HG02623 (cell line): ENCODE measurements around the gene PHF21A.
"Not testable (repeated sequence)": the region's sequence is repeated elsewhere in the genome, so short reads cannot be mapped to it uniquely, and the experiment has no call there.

Experiments used
- ATAC-seq: cut with Tn5 transposase; IDR thresholded peaks from one replicate; pipeline ENCODE4 v1.9.1; 2021; ENCODE audit warnings: moderate library complexity; ENCODE audit not compliant: unreplicated experiment

PHF21A gene

DNA sequence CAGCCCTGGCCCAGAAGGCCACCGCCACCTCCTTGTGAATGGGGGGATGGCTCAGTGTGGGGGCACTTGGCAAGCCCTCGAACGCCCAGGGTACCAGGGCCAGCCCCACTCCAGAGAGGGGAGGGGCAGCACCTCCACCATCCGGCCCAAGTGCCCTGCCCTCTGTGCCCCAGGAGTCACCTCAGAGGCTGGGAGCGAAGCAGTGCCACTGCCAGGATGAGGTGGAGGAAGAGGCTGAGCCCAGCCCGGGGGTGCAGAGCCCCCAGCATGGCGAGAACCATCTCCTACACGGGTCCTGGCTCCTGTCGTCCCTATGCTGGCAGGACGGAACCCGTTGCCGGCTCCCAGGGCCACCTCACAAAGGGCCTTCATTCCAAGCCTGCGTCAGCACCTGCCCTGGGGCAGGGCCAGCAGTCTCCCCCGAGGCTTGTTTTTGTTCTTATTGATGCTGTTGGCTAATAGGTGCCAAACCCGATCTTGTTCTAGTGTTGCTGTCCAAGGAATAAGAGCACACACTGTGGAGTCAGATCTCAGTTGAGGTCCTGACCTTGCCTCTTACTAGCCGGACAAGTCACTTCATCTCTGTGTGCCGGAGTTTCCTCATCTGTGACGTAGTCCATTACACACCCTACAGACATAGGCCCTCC lies 214.2 kb downstream of the PHF21A start, which contains the start of gene FREY1:
Gene FREY1 (minus strand): TSS at position 307 of the 647 bp plus-strand sequence. CDS start 26 bp downstream, at position 281.
- ATAC-seq = no peak

DNA sequence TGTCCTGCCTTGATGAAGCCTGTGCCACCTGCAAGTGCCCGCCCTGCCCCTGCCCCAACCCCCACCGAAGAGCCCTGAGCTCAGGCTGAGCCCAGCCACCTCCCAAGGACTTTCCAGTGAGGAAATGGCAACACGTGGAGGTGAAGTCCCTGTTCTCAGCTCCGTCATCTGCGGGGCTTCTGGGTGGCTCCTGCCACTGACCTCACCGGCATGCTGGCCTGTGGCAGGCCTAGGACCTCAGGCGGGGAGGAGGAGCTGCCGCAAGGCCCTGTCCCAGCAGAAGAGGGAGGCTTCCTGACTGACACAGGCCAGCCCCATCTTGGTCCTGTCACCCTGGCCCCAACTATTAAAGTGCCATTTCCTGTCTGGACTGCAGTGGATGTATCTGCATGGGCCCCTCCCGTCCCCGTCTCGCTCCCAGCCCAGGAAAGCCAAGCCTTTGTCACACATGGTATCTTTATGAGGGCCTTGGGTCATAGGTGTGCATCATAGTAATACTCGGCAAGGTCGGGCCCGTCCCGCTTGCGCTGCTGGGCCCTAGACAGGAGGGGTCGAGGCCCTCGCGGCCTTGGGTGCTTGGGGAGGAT lies 215.1 kb downstream of the PHF21A start:
- no peak for ATAC-seq

DNA sequence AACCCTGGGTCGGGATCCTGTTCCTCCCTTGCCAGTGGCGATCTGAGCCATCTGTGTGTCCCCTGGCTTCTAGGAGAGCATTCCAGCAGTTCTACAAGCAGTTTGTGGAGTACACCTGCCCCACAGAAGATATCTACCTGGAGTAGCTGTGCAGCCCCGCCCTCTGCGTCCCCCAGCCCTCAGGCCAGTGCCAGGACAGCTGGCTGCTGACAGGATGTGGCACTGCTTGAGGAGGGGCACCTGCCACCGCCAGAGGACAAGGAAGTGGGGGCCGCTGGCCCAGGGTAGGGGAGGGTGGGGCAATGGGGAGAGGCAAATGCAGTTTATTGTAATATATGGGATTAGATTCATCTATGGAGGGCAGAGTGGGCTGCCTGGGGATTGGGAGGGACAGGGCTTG lies 215.7 kb downstream of the PHF21A start:
- ATAC-seq = not testable (repeated sequence)

DNA sequence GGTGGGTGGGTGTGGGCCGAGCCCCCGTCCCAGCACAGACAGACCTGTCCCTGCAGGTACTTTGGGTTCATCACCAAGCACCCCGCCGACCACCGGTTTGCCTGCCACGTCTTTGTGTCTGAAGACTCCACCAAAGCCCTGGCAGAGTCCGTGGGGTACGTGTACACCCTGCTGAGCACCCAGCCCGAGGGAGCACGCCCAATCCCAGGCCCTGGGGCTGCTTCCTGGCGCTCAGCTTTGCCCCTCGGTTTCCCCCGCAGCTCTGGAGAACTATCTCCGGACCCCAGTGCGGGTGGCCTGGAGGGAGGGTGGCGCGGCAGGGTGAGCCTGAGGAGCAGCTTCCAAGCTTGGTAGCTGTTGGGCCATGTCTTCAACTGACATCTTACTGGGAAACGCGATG lies 216.2 kb downstream of the PHF21A start:
- ATAC-seq = no peak

DNA sequence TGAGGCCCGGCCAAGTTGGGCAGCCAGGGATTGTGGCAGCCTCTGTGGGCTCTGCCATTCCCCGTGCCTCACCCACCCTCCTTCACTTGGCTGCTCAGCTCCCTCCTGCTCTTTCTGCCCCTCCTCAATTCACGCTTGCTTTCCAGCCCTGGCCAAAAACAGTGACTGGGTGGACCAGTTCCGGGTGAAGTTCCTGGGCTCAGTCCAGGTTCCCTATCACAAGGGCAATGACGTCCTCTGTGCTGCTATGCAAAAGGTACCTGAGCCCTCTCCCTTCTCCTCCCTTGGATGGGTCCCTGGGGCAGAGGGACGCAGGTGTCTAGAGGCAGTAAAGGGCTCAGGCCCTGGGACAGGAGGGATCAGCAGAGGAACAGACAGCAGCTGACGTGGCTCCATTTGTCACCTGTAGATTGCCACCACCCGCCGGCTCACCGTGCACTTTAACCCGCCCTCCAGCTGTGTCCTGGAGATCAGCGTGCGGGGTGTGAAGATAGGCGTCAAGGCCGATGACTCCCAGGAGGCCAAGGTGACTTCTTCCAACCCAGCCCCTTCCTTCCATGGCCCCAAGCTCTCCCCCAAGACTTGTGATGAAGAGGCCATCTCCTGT lies 216.8 kb downstream of the PHF21A start:
- no peak for ATAC-seq

DNA sequence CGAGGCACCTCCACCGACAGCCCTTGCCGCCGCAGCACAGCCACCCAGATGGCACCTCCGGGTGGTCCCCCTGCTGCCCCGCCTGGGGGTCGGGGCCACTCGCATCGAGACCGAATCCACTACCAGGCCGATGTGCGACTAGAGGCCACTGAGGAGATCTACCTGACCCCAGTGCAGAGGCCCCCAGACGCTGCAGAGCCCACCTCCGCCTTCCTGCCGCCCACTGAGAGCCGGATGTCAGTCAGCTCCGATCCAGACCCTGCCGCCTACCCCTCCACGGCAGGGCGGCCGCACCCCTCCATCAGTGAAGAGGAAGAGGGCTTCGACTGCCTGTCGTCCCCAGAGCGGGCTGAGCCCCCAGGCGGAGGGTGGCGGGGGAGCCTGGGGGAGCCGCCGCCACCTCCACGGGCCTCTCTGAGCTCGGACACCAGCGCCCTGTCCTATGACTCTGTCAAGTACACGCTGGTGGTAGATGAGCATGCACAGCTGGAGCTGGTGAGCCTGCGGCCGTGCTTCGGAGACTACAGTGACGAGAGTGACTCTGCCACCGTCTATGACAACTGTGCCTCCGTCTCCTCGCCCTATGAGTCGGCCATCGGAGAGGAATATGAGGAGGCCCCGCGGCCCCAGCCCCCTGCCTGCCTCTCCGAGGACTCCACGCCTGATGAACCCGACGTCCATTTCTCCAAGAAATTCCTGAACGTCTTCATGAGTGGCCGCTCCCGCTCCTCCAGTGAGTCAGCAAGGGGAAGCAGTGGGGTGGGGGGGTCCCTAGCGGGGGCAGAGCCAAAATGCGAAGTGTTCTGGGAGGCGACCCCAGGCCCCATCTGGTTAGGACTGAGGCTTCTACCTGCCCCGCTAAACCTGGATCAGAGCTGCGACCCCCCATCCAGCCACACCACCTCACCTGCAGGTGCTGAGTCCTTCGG lies 218.5 kb downstream of the PHF21A start:
- ATAC-seq = no peak

DNA sequence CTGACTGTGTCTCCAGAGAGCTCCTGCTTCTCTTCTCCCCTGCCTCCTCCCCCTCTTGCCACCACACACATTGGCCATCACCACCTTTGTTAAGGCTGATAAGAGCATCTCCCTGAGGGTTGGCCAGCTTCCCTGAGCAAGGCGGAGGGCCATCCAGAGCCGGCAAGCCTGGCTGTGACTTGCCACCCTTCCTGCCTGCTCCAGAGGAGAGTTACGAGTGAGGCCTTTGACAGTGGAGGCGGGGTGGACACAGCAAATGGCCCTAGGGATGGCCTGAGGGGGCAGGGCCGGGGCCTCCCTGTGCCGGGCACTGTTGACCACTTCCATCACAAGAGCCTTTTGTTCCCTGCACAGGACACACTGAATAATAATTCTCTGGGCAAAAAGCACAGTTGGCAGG lies 219.6 kb downstream of the PHF21A start:
- no peak for ATAC-seq

DNA sequence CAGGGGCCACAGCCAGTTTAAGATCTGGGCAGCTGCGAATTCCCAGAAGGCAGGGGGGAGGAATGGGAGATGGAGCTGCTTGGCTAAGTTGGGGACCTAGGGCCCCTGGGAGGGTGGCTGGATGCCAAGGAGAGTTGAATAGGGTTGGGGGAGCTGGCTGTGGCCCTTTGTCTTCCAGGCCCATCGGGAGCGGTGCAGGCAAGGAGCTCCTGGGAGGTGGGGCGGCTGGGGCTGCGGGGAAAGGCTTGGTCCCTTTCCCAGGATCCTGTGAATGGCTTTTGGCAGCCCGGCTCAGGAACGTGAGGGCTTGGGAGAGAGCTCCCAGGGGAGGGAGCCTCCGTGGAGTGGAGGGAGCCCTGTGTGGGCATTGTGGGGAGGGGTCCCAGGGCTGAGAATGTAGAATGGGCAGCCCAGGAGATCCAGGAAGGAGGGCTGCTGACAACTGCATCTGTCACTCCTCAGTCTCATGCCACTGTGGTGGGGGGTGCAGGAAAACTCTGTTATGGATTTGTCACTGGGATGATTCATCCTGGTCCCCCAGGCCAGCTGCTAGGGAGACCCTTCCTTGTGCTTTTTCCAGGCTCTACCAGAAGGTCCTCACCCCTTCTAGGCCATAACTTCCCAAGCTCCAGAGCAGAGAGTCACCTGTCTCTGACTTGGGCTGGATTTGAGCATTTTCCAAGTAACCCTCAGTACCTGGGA lies 220.2 kb downstream of the PHF21A start:
- ATAC-seq = no peak

DNA sequence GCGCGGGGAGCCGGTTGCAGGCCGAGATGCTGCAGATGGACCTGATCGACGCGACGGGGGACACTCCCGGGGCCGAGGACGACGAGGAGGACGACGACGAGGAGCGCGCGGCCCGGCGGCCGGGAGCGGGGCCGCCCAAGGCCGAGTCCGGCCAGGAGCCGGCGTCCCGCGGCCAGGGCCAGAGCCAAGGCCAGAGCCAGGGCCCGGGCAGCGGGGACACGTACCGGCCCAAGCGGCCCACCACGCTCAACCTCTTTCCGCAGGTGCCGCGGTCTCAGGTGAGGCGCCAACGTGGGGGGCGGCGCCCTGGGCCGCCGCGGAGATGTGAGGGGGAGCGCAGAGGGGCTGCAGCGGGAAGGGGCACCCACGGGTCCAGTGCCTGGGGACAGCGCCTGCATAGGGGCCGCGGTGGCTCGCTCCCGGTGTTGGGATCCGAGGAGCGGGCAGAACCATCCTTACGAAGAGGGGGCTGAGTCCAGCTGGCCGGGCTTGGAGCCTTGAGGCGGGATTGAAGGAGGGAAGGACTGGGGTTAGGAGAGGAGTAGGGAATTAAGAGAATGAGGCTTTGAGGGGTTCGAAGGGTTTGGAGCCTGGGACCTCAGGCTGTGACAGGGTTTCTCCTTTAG lies 221.0 kb downstream of the PHF21A start:
- peak; percentile 3 for ATAC-seq

DNA sequence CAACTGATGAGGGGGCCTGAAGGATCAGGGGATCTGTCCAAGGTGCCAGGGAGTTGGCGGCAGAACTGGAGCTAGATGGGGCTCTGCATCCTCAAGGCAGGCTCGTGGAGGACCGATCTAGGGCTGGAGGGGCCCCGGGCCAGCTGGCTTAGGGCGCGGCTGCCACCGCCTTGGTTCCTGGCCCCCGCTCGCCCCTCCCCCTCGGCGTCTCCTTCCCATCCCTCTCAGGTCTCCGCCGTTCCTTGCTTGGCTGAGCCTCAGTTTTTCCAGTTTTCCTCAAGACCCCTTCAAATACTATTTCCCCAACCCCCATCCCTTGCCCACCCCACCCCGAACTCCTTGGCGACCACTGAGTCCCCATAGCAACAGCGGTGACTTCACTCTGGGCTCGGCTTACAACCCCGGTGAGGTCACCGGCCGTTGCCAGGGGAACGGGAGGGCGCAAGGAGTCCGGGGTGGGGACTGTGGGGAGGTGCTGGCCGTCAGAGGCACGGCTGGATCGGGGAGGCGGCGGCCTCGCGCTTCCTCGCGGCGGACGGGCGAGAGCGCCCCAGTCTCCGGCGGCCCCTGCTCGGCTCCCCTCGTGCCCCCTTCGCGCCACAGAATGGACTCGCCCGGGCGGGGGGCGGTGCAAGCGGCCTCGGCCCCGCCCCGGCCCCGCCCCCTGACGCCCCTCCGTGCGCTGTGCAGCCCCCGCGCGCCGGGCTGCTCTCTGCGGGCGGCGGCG lies 221.6 kb downstream of the PHF21A start:
- peak; percentile 60 for ATAC-seq

DNA sequence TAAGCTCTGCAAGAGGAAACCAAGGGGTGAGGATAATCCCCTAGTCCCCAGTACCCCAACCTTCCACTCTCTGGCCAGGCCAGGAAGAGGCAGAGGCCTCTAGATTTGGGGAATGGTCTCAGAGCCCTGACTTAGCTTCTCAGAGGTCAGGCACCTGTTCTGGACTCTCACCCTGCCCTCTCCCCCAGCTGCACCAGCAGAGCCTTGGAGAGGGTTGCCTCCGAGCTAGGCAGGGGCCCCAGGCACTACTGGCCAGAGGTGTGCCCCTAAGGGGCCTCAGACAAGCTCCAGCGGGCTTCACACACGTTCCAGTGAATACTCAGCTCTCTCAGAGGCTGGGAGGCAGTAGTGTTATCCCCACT lies 222.2 kb downstream of the PHF21A start:
- no peak for ATAC-seq

DNA sequence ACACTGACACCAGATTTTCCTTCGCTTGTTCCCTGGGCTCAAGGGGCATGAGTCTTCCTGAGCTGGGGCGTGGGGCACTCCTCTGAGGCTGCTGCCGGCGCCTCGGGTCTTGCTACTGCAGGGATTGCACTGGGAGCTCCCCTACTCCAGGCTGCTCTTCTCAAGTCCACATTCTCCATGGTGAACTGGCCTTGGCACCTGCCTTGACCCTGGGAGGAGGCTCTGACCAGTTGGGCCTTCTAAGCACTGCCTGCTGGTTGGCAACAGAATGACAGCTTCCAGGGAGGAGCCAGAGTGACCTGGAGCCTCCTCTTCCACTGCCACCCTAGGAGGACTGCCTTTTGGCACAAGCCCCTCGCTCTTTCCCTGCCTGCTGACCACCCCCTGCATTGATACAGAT lies 223.7 kb downstream of the PHF21A start:
- ATAC-seq = no peak

DNA sequence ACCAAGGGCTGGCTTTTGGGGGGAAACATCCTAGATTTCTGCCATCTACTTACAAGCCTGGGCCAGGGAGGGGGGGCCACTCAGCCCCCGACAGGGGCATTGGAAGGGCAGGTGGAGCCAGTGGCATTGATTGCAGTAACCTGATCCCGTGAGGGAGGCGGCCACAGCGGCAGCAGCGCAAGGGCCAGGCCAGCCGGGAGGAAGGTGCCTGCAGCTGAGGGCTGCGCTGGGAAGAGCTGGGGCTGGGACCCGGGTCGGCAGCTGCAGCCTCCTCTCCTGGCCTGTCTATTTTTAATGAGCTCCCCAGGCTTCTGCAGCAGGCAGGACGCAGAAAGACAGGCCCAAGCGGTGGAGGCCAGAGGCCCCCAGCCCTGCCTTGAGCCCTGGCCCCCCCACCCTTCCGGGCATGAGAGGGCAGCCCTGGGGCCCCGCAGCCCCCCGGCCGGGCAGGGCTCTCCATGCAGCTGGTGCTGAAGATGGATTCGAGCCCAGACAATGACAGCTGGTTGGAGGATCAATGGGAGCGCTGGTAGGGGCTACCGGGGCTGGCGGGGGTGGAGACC lies 224.8 kb downstream of the PHF21A start:
- no peak for ATAC-seq

DNA sequence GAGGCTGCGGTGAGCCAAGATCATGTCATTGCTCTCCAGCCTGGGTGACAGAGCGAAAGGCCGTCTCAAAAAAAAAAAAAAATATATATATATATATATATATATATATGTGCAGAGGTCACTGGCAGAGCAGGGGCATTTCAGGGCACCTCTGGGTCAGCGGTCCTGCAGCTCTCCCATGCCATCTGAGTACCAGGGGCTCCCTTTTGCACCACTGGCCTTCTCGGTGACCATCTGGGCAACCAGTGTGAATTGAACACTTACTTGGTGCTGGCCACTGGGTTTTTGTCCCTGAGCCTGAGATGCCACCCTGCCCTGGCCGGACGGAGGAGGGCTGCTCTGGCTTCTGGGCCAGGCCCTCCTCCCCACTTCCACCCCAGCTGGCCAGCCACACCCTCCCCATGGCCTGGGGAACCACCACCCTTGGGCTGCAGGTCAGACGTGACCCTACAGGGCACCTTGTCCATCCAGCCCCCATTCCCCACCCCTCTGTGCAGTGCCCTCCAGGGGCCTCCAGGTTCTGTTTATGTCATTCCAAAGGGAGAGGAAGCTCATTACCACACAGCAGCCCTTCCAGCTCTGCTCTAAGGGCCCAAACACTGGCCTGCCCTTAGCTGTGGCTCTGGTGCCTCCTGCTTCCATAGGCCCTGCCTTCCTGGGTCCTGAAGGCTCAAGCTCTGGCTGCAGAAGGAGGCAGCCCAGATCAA lies 225.5 kb downstream of the PHF21A start:
- ATAC-seq = no peak

DNA sequence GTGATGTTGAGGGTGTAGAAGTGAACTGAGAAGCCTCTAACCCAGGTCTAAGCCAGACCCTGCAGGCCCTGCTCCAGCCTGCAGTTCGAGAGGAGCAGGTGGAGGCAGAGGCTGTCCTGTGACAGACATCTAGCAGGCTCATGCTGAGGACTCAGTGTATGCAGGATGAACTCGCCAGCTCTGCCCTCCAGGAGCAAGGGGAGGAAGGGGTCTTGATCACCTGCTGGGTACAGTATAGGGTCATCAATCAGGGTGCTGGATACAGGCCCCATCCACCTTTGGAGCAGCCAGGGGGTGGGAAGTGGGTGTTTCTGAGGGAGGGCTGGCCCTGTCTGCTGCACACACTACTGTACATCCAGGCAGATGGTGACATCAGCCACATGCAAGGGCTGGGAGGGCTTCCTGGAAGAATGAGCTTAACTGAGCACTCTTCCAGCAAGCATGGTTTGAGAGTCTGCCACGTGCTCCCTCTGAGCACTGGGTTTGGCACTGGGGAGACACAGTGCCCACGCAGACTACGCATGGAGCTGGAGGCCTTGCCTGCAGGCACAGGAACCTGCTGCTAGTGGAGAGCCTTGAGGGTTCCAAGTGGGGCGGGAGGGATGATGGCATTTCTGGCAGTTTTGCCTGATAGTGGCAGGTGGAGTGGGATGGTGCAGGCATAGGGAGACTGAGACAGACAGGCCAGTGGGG lies 226.6 kb downstream of the PHF21A start:
- no peak for ATAC-seq

DNA sequence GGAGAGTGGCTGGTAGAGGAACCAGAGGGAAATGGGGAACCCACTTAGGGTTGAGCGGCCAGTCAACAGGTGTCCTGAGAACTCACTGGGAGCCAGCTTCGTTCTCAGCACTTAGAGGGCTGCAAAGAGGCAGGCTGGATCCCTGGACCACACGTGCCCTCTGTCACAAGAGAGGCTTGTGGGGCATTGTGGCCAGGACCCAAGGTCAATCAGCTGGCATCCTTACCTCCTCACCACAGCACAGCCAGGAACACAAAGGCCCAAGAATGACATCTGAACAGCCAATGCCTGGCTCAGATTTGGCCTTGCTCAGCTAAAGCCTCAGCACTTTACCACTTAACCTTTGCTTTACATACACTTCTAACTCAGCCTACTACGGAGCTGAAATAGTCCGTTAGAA lies 228.4 kb downstream of the PHF21A start:
- no peak for ATAC-seq

DNA sequence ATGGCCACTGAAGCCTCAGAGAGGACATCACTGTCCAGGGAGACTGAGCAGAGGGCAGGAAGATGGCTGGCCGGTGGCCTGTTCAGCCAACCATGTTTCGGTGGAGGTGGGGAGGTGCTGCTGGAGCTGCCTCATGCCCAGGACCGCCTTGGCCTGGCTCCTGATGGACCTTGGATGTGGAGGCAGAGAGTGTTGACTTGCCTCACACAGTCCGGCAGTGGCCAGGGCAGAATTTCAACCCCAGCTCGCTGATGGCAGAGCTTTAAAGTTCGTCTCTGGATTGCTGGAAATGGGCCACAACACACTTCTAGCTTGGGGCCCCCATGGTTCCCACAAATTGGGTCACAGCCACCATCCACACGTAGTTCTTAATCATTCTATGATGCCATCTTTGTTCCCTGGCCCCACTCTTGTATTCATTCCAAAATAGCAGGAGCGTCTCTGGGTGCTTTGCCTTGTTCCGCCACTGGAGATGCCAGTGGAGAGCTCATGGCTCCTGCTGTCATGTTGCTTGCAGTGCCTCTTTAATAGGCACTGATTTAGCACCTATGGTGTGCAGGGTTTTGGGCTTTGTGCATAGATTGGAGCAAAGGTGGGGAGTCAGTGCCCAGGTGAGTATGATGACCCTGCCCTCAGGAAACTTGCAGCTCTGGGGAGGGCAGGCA lies 230.2 kb downstream of the PHF21A start:
- ATAC-seq = no peak

DNA sequence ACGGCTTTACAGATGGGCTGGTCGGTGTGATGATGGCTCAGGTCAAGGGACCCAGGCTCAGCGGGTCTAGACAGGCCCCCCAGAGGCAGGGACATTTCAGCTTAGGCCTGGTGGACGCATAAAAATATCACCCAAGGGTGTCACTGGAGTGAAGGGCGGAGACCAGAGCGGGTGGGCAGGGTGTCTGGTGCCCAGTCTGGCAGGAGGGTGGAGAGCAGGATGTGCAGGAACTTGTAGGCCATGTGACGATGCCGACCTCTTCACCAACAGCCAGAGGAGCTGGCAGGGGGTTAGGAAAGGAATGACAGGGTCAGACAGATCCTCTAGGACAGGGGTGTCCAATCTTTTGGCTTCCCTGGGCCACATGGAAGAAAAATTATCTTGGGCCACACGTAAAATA lies 231.3 kb downstream of the PHF21A start:
- no peak for ATAC-seq
